Activated CD4-positive, CD25-positive, alpha-beta regulatory T cell treated with anti-CD3 and anti-CD28 coated beads, Interleukin-2, amount 50 U/mL, for 72 hours (primary cell): ENCODE measurements around the gene BEND5.

Source experiments
- DNase-seq: peaks from one replicate; pipeline ENCODE4 v3.0.0; 2021

Gene BEND5

GRCh38 chr1:48718116-48718630, 58.5 kb downstream of the BEND5 start:
- DNase-seq, result no peak

GRCh38 chr1:48717082-48717481, 59.6 kb downstream of the BEND5 start:
- no peak for DNase-seq

GRCh38 chr1:48715921-48716320, 60.8 kb downstream of the BEND5 start:
- DNase-seq, result no peak

GRCh38 chr1:48710915-48711314, 65.8 kb downstream of the BEND5 start:
- no peak for DNase-seq

- no peak for DNase-seq
These were observed 66.4 kb downstream of the BEND5 start for GRCh38 chr1:48710318-48710717.

- no peak for DNase-seq
These were observed 72.0 kb downstream of the BEND5 start for GRCh38 chr1:48704736-48705135.

- DNase-seq, result no peak
These were observed 75.2 kb downstream of the BEND5 start for GRCh38 chr1:48701445-48701844.

GRCh38 chr1:48697066-48697707, 79.5 kb downstream of the BEND5 start:
- DNase-seq, result peak; percentile 68

- DNase-seq, result no peak
These were observed 81.5 kb downstream of the BEND5 start for GRCh38 chr1:48695161-48695560.

- no peak for DNase-seq
These were observed 82.9 kb downstream of the BEND5 start for GRCh38 chr1:48693674-48694320.

- no peak for DNase-seq
These were observed 83.5 kb downstream of the BEND5 start for GRCh38 chr1:48693180-48693579.

- no peak for DNase-seq
These were observed 84.5 kb downstream of the BEND5 start for GRCh38 chr1:48692235-48692634.

GRCh38 chr1:48691429-48692001, 85.2 kb downstream of the BEND5 start:
- DNase-seq, result no peak

GRCh38 chr1:48688102-48688760, 88.5 kb downstream of the BEND5 start:
- DNase-seq, result no peak

- DNase-seq, result no peak
These were observed 89.2 kb downstream of the BEND5 start for GRCh38 chr1:48687282-48688045.

GRCh38 chr1:48686159-48686558, 90.5 kb downstream of the BEND5 start:
- no peak for DNase-seq

- DNase-seq, result no peak
These were observed 92.3 kb downstream of the BEND5 start for GRCh38 chr1:48684381-48684780.

GRCh38 chr1:48683839-48684238, 92.9 kb downstream of the BEND5 start:
- no peak for DNase-seq

- no peak for DNase-seq
These were observed 95.0 kb downstream of the BEND5 start for GRCh38 chr1:48681476-48682305.

GRCh38 chr1:48680411-48681035, 96.2 kb downstream of the BEND5 start:
- no peak for DNase-seq

- no peak for DNase-seq
These were observed 96.8 kb downstream of the BEND5 start for GRCh38 chr1:48679859-48680258.
